ENCODE data around the gene SPEM1. TPM values are rescaled to one million over a fixed set of nuclear protein-coding genes. Genes with fewer than 3 reads are reported as not detected.

SPEM1 gene, protein sequence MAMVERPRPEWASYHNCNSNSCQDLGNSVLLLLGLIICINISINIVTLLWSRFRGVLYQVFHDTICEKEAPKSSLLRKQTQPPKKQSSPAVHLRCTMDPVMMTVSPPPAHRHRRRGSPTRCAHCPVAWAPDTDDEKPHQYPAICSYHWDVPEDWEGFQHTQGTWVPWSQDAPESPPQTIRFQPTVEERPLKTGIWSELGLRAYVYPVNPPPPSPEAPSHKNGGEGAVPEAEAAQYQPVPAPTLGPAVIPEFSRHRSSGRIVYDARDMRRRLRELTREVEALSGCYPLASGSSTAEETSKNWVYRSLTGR
- total RNA-seq = not detected

- no peak for DNase-seq
Measured at GRCh38 chr17:7419819-7420610, at the start of gene SPEM1. SPEM1 (plus strand) TSS chr17:7420324; CDS start chr17:7420385, 61 bp downstream.

GRCh38 chr17:7370853-7371252, 49.3 kb upstream of the SPEM1 start:
- no peak for DNase-seq

DNA sequence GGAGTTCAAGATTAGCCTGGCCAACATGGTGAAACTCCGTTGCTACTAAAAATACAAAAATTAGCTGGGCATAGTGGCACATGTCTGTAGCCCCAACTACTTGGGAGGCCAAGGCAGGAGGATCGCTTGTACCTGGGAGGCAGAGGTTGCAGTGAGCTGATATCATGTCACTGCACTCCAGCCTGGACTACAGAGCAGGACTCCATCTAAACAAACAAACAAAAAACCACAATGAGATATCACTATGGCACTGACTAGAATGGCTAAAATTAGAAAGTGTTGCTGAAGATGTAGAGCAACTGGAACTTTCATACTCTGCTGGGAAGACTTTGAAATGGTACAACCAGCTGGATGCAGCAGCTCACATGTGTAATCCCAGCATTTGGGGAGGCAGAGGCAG, 45.8 kb upstream of the SPEM1 start:
- DNase-seq = no peak

- no peak for DNase-seq
Measured at GRCh38 chr17:7379134-7379533, 41.0 kb upstream of the SPEM1 start.

GRCh38 chr17:7380321-7380720, 39.8 kb upstream of the SPEM1 start:
- DNase-seq = no peak

DNA sequence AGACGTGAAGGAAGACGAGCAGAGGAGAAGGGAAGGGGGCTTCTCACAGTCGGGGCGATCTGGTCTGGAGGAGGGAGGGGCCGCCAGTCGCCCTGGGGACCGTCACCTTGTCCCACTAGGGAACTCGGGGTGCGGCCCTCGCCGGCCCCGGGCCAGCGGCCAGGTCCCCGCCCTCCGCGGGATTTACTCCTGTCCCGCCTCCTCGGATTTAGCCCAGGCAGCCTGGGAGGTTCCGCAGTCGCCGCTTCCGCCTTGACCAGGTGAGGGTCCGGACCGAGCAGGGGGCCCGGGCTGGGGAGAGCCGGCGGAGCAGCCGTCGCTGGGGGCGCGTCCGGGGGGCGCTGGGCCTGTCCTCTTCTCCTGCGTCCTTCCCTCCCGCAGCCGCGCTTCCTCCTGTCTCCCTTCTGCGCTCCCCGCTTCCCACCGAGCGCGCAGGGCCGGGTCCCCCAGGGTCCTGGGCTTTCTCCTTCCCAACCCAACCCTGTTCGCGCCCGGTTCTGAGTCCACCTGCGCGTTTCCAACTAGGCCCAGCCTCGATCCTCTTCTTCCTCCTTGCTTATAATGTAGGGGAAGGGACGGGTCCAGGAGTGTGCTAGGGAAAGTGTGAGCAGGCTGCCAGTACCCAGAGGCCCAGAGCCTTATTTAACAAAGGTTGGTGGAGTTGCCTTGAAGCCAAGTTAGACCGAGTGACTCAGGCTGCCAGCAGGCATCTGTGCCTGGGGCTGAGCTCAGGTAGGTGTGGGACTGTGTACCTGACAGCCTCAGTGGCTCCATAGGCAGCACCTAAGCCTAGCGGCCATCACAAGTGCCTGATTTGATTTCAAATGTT, 39.1 kb upstream of the SPEM1 start, which contains the start of gene TNK1:
TSS of gene TNK1 (plus strand) at position 235 of the 829 bp plus-strand sequence. CDS start 1,838 bp downstream, outside the sequence.
- DNase-seq = no peak

DNA sequence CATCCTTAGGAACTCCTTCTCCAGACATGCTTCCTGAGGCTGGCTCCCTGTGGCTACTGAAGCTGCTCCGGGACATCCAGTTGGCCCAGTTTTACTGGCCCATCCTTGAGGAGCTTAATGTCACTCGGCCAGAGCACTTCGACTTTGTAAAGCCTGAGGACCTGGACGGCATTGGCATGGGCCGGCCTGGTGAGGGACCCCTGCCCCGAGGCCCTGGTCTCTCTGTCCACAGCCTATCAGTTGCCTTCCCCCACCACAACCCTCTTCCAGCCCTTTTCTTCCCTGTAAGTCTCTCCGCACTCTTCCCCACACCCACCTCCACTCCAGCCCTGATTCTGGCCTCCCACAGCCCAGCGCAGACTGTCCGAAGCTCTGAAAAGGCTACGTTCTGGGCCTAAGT, 37.2 kb upstream of the SPEM1 start:
- no peak for DNase-seq

DNA sequence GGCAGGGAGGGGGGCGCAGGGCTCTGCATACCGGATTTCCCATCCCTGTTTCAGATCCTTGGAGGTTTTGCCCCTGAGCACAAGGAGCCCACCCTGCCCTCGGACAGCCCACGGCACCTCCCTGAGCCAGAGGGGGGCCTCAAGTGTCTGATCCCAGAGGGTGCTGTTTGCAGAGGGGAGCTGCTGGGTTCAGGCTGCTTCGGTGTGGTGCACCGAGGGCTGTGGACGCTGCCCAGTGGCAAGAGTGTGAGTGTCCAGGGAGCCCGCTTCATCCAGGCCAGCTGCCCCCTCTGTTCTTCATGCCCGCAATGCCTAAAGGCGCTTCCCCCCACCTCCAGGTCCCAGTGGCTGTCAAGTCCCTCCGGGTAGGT, 36.8 kb upstream of the SPEM1 start:
- no peak for DNase-seq

GRCh38 chr17:7383742-7384488, 36.2 kb upstream of the SPEM1 start:
- DNase-seq = no peak

DNA sequence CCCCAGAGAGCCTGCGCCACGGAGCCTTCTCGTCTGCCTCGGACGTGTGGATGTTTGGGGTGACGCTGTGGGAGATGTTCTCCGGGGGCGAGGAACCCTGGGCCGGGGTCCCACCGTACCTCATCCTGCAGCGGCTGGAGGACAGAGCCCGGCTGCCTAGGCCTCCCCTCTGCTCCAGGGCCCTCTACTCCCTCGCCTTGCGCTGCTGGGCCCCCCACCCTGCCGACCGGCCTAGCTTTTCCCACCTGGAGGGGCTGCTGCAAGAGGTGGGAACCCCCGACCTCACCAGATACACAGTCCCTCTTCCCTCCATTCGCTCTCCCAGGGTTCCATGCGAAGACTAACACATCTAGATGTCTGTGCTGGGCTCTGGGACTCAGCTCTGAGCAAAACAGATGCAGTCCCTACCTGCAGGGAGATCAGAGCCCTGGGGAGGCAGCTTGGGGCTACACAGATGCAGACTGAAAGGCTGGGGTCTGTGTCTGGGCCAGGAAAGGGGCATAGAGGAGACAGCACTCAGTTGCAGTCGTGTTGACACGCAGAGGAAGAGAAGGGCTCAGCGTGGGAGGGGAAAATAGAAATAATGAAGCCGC, 35.5 kb upstream of the SPEM1 start:
- no peak for DNase-seq

- no peak for DNase-seq
Measured at GRCh38 chr17:7388856-7389255, 31.3 kb upstream of the SPEM1 start.

- no peak for DNase-seq
Measured at GRCh38 chr17:7389924-7390910, 29.9 kb upstream of the SPEM1 start.

GRCh38 chr17:7391307-7391706, 28.8 kb upstream of the SPEM1 start:
- DNase-seq = no peak

- DNase-seq = no peak
Measured at GRCh38 chr17:7392696-7393612, 27.2 kb upstream of the SPEM1 start.

DNA sequence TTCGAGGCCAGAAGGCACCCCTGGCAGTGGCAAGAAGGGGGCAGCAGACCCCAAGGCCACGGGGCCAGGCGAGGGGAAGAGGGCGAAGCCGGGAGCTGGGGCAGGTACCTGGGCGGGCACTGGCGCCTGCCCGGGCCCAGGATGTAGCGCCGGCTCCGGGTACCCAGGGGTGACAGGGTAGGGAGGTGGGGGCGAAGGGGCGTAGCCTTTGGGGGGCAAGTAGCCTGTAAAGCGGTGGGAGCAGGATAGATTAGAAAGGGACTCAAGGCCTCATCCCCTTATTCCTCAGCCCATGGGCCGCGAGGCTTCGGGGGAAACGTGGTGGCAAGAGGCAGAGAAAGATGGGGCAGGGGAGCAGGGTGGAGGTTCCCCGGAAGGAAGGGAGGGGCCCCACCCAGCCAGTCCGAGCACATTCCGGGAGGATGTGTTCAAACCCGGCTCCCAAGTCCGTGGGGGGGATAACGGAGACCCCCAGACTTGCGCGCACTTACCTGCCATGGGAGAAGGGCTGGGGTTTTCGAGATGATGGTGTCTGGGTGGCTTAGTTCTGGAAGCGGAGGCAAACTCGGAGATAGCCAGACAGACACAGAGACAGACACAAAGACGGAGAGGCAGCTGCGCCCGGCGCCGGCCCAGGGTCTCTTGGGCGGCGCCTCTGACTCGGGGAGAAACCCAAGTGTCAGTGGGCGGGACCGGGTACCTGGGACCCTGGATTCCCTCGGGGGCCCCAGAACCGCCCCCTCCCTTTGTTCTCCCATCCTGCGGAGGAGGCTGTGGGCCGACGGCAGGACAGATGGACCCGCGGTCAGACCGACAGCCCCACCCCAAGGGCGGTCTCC, 26.3 kb upstream of the SPEM1 start:
- DNase-seq = no peak

DNA sequence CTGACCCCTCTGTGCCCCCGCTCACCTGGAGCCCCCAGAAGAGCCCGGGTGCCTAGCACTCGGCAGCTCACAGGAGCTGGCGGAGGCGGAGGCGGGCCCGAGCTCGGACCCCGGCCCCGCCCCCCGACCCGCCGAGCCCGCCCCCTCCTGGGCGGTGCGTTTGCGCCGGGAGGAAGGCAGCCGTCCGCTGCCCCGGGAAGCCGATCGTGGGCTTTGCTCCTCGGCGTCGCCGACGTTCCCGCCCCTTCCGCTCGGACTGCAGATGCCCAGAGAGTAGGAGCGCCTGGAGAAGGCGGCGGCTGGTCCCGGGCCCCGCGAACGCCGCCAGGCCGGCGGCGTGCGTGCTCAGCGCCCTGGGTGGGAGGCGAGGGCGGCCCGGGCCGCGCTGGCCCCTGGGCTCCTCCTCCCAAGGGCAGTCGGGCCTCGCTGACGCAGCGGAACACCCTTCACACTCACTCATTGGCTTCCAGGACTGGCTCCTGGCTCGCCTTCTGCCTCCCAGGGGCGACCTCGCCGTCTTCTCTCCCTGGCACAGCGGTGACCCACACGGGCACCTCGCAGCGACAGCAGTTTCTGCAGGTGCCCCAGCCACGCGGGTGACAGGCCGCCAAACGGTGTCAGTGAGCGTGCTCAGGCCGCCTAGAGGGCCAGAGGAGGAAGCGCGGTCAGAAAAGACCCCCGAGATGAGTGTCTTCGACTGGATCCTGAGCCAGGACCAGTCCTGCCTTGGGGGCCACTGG, 25.5 kb upstream of the SPEM1 start, which contains the start of gene PLSCR3:
TSS of gene PLSCR3 (minus strand) at position 74 of the 740 bp plus-strand sequence. CDS start 415 bp downstream, outside the sequence.
- peak; percentile 54 for DNase-seq

GRCh38 chr17:7396147-7396546, 24.0 kb upstream of the SPEM1 start:
- no peak for DNase-seq
